Gastroesophageal sphincter (tissue), 4 donors: Measurements from ENCODE around the gene CREM. TPM values are rescaled to one million over a fixed set of nuclear protein-coding genes. Genes with fewer than 3 reads are reported as not detected.
"Not testable (repeated sequence)": the region's sequence is repeated elsewhere in the genome, so short reads cannot be mapped to it uniquely, and the experiment has no call there.

Experiments
- ATAC-seq: fragments of 150-250 bp; one replicate; pipeline ENCODE4 v1.9.1; 2016; ENCODE audit warnings: mild to moderate bottlenecking, moderate library complexity
- H3K27ac ChIP-seq, 4 donors: fragments of 200-600 bp; sonication (generic) in 3 of 4; 1 replicate in 3 of 4; 2 replicates in 1 of 4; pipeline ENCODE4 v1.5.1; 2016 to 2019
- H3K27me3 ChIP-seq: fragments of 200-600 bp; sonication (generic); one replicate; pipeline ENCODE4 v1.5.1; 2019
- H3K36me3 ChIP-seq, 2 donors: fragments of 200-600 bp; sonication (generic); one replicate each; pipeline ENCODE4 v1.5.1; 2019; ENCODE audit warnings: control low read depth in 1 of 2
- H3K4me1 ChIP-seq, 3 donors: fragments of 200-600 bp; sonication (generic); 1 replicate in 2 of 3; 2 replicates in 1 of 3; pipeline ENCODE4 v1.5.1; 2016 to 2019; ENCODE audit warnings: control low read depth in 2 of 3
- H3K4me3 ChIP-seq, 2 donors: fragments of 200-600 bp; sonication (generic); one replicate each; pipeline ENCODE4 v1.5.1; 2019; ENCODE audit warnings: mild to moderate bottlenecking in 1 of 2, moderate library complexity in 1 of 2
- H3K9me3 ChIP-seq, 3 donors: fragments of 200-600 bp; sonication (generic); one replicate each; pipeline ENCODE4 v1.5.1; 2017 to 2019; ENCODE audit warnings: control low read depth in 2 of 3
- CTCF ChIP-seq, 4 experiments: fragments of 200-600 bp in 2 of 4; fragments of 450-650 bp in 2 of 4; sonication (generic) in 1 of 4; IDR thresholded peaks; one replicate each; pipeline ENCODE4 v1.5.1; 2017 to 2019; ENCODE audit warnings: antibody characterized with exemption in 4 of 4, mild to moderate bottlenecking in 2 of 4, moderate library complexity in 2 of 4
- EP300 ChIP-seq: sonication (generic); formaldehyde crosslinking; IDR thresholded peaks from one replicate; pipeline ENCODE4 v1.6.1; 2017; ENCODE audit warnings: antibody characterized with exemption, mild to moderate bottlenecking
- POLR2A ChIP-seq, 2 donors: fragments of 450-650 bp; IDR thresholded peaks; one replicate each; pipeline ENCODE4 v1.6.1; 2017; ENCODE audit warnings: antibody characterized with exemption in 2 of 2, mild to moderate bottlenecking in 2 of 2, moderate library complexity in 1 of 2
- POLR2AphosphoS5 ChIP-seq: sonication (generic); formaldehyde crosslinking; IDR thresholded peaks from one replicate; pipeline ENCODE4 v1.6.1; 2017; ENCODE audit warnings: antibody characterized with exemption
- WGBS, 2 donors: methylation state at CpG; one replicate each; pipeline ENCODE4 v1.1.5; 2018; ENCODE audit warnings: low coverage in 1 of 2; 5-methylcytosine and 5-hydroxymethylcytosine counted together
- total RNA-seq, 4 donors: library from RNA; depleted of rRNA; stranded (reverse); fragments of >200 nt; gene quantifications; one replicate each; pipeline ENCODE4 v1.1.0, GENCODE V29; 2016

Gene CREM
- total RNA-seq, 4 donors from 2014 or later, result 37.7 to 78.1 (median 47.1) TPM

GRCh38 chr10:35214607-35215020, 88.0 kb downstream of the CREM start:
- no peak for ATAC-seq
- Histone ChIP-seq H3K27ac (no peak overlapping the region), H3K4me1 (peaks cover 0 to 15% (median 0%) of the 10 kb centered on the region in 3 donors), H3K4me3 (no peak overlapping the region), H3K9me3 (no peaks in the 10 kb centered on the region), H3K27me3 (no peaks in the 10 kb centered on the region), H3K36me3 (peaks cover 0 to 9% of the 10 kb centered on the region in 2 donors)
- WGBS, 2 donors, result 85 to 89% methylated on average over 3 to 9 of the region's 19 CpGs
- TF ChIP-seq POLR2A (IDR thresholded peaks at IDR 0.05), result no peak
- TF ChIP-seq POLR2AphosphoS5, result no peak
- TF ChIP-seq EP300, result no peak
- no peak for TF ChIP-seq CTCF (IDR thresholded peaks at IDR 0.05)

- Histone ChIP-seq H3K36me3 (peaks cover 0 to 9% of the 10 kb centered on the region in 2 donors), H3K27me3 (no peaks in the 10 kb centered on the region), H3K4me1 (peaks cover 0 to 15% (median 0%) of the 10 kb centered on the region in 3 donors), H3K9me3 (no peaks in the 10 kb centered on the region), H3K4me3 (no peak overlapping the region), H3K27ac (no peak overlapping the region)
- TF ChIP-seq EP300 (no peak), POLR2A (IDR thresholded peaks at IDR 0.05) (no peak), POLR2AphosphoS5 (no peak), CTCF (IDR thresholded peaks at IDR 0.05) (no peak)
- no peak for ATAC-seq
- WGBS, 2 donors, result 64 to 72% methylated on average over 2 to 3 of the region's 3 CpGs
Measured at GRCh38 chr10:35215107-35215506, 88.5 kb downstream of the CREM start.

- ATAC-seq, result peak; percentile 71
- H3K4me3 ChIP-seq, result no peak overlapping the region
- H3K4me1 ChIP-seq, result peaks cover 0 to 15% (median 0%) of the 10 kb centered on the region in 3 donors
- H3K36me3 ChIP-seq, result peaks cover 0 to 7% of the 10 kb centered on the region in 2 donors
- H3K9me3 ChIP-seq, result no peaks in the 10 kb centered on the region
- H3K27ac ChIP-seq, result peak overlapping the region in 2 of 4 donors; percentile 30 to 69
- no peaks in the 10 kb centered on the region for H3K27me3 ChIP-seq
- no peak for TF ChIP-seq CTCF (IDR thresholded peaks at IDR 0.05)
- WGBS, 2 donors, result 44 to 70% methylated on average over 1 to 2 of the region's 6 CpGs
Measured at GRCh38 chr10:35216303-35216905, 89.8 kb downstream of the CREM start.

- 59 to 75% methylated on average over 6 to 8 of the region's 9 CpGs for WGBS, 2 donors
- peak overlapping the region in 3 of 4 donors; percentile 30 to 69 (median 67) for H3K27ac ChIP-seq
- not testable (repeated sequence) for H3K36me3 ChIP-seq, H3K4me3 ChIP-seq, ATAC-seq, H3K27me3 ChIP-seq, H3K9me3 ChIP-seq
- peaks cover 0 to 15% (median 0%) of the 10 kb centered on the region in 3 donors for H3K4me1 ChIP-seq
Measured at GRCh38 chr10:35216956-35217355, 90.3 kb downstream of the CREM start.

- Histone ChIP-seq H3K9me3 (no peaks in the 10 kb centered on the region), H3K27ac (peak overlapping the region in 2 of 4 donors; percentile 67 to 69), H3K4me1 (peaks cover 0 to 15% (median 0%) of the 10 kb centered on the region in 3 donors), H3K36me3 (peaks cover 0 to 4% of the 10 kb centered on the region in 2 donors), H3K27me3 (no peaks in the 10 kb centered on the region), H3K4me3 (no peak overlapping the region)
- TF ChIP-seq POLR2A (IDR thresholded peaks at IDR 0.05) (no peak), CTCF (IDR thresholded peaks at IDR 0.05) (no peak), POLR2AphosphoS5 (no peak), EP300 (no peak)
- 50 to 79% methylated on average over 5 of the region's 5 CpGs for WGBS, 2 donors
- peak; percentile 13 for ATAC-seq
Measured at GRCh38 chr10:35217455-35217854, 90.8 kb downstream of the CREM start.
